Vagina (tissue), 2 donors: ENCODE measurements around the gene MAGEB16. TPM values are rescaled to one million over a fixed set of nuclear protein-coding genes. Genes with fewer than 3 reads are reported as not detected.

Experiments
- DNase-seq, 2 donors: peaks; one replicate each; pipeline ENCODE4 v3.0.0-alpha.2; 2017; ENCODE audit errors: extremely low spot score in 2 of 2
- H3K27ac ChIP-seq: fragments of 200-600 bp; sonication (generic); one replicate; pipeline ENCODE4 v1.5.1; 2019
- H3K27me3 ChIP-seq: fragments of 200-600 bp; sonication (generic); one replicate; pipeline ENCODE4 v1.5.1; 2019
- H3K36me3 ChIP-seq, 2 donors: fragments of 200-600 bp; sonication (generic); one replicate each; pipeline ENCODE4 v1.5.1; 2017 to 2019
- H3K4me1 ChIP-seq: fragments of 200-600 bp; sonication (generic); one replicate; pipeline ENCODE4 v1.5.1; 2019
- H3K4me3 ChIP-seq, 2 donors: fragments of 200-600 bp; sonication (generic); 1 replicate in 1 of 2; 2 replicates in 1 of 2; pipeline ENCODE4 v1.5.1; 2016 to 2019
- H3K9me3 ChIP-seq: fragments of 200-600 bp; sonication (generic); one replicate; pipeline ENCODE4 v1.5.1; 2019
- CTCF ChIP-seq, 3 experiments: fragments of 450-650 bp in 2 of 3; fragments of 200-600 bp in 1 of 3; sonication (generic) in 1 of 3; IDR thresholded peaks; one replicate each; pipeline ENCODE4 v1.5.1; 2017 to 2019; ENCODE audit warnings: antibody characterized with exemption in 3 of 3, mild to moderate bottlenecking in 2 of 3, moderate library complexity in 2 of 3
- POLR2A ChIP-seq, 2 donors: fragments of 450-650 bp; IDR thresholded peaks; one replicate each; pipeline ENCODE4 v1.6.1; 2017; ENCODE audit warnings: antibody characterized with exemption in 2 of 2, mild to moderate bottlenecking in 2 of 2, moderate library complexity in 2 of 2
- POLR2AphosphoS5 ChIP-seq, 2 donors: sonication (generic); formaldehyde crosslinking; IDR thresholded peaks; one replicate each; pipeline ENCODE4 v1.9.0; 2017; ENCODE audit warnings: antibody characterized with exemption in 2 of 2, mild to moderate bottlenecking in 2 of 2, low read depth in 1 of 2; ENCODE audit not compliant: insufficient read depth in 1 of 2
- intact Hi-C: fragments of 100-400 bp; cut with DNase I; formaldehyde crosslinking; loops from one replicate; pipeline ENCODE4 v1.15.1; 2023
- total RNA-seq: library from RNA; depleted of rRNA; stranded (reverse); fragments of >200 nt; gene quantifications from one replicate; pipeline ENCODE4 v1.2.3, GENCODE V29; 2016

MAGEB16 gene
- total RNA-seq, 1 donor from 2014 or later: not detected

GRCh38 chrX:35800474-35800873, 2.3 kb downstream of the MAGEB16 start:
- Histone ChIP-seq H3K9me3 (no peaks in the 10 kb centered on the region), H3K27ac (no peak overlapping the region), H3K27me3 (no peaks in the 10 kb centered on the region), H3K36me3 (no peaks in the 10 kb centered on the region), H3K4me3 (no peak overlapping the region), H3K4me1 (no peaks in the 10 kb centered on the region)
- no peak for DNase-seq
- intact Hi-C loops: no loop called here
- TF ChIP-seq CTCF (IDR thresholded peaks at IDR 0.05): no peak
- TF ChIP-seq POLR2A (IDR thresholded peaks at IDR 0.05): no peak
- no peak for TF ChIP-seq POLR2AphosphoS5 (IDR thresholded peaks at IDR 0.05; ENCODE audit: insufficient read depth in 1 of 2, low read depth in 1 of 2)

GRCh38 chrX:35809781-35810180, 11.6 kb downstream of the MAGEB16 start:
- intact Hi-C loops: no loop called here
- no peaks in the 10 kb centered on the region for H3K27me3 ChIP-seq
- H3K27ac ChIP-seq: no peak overlapping the region
- H3K9me3 ChIP-seq: no peaks in the 10 kb centered on the region
- H3K4me1 ChIP-seq: no peaks in the 10 kb centered on the region
- DNase-seq: no peak
- TF ChIP-seq POLR2A (IDR thresholded peaks at IDR 0.05) (no peak), POLR2AphosphoS5 (IDR thresholded peaks at IDR 0.05; ENCODE audit: insufficient read depth in 1 of 2, low read depth in 1 of 2) (no peak), CTCF (IDR thresholded peaks at IDR 0.05) (no peak)
- no peak overlapping the region for H3K4me3 ChIP-seq
- no peaks in the 10 kb centered on the region for H3K36me3 ChIP-seq

- TF ChIP-seq POLR2A (IDR thresholded peaks at IDR 0.05): no peak
- TF ChIP-seq CTCF (IDR thresholded peaks at IDR 0.05): no peak
- intact Hi-C loops: no loop called here
- DNase-seq: no peak
- Histone ChIP-seq H3K27ac (no peak overlapping the region), H3K9me3 (no peaks in the 10 kb centered on the region), H3K4me3 (no peak overlapping the region), H3K36me3 (no peaks in the 10 kb centered on the region), H3K27me3 (no peaks in the 10 kb centered on the region), H3K4me1 (no peaks in the 10 kb centered on the region)
Measured at GRCh38 chrX:35819241-35819640, 21.1 kb downstream of the MAGEB16 start.

GRCh38 chrX:35826503-35826902, 28.4 kb downstream of the MAGEB16 start:
- Histone ChIP-seq H3K27me3 (no peaks in the 10 kb centered on the region), H3K36me3 (no peaks in the 10 kb centered on the region), H3K9me3 (no peaks in the 10 kb centered on the region), H3K4me1 (no peaks in the 10 kb centered on the region), H3K4me3 (no peak overlapping the region), H3K27ac (no peak overlapping the region)
- intact Hi-C loops: no loop called here
- DNase-seq: no peak
- TF ChIP-seq POLR2A (IDR thresholded peaks at IDR 0.05): no peak
- TF ChIP-seq CTCF (IDR thresholded peaks at IDR 0.05): no peak
- TF ChIP-seq POLR2AphosphoS5 (IDR thresholded peaks at IDR 0.05; ENCODE audit: insufficient read depth in 1 of 2, low read depth in 1 of 2): no peak

- no peak for TF ChIP-seq POLR2AphosphoS5 (IDR thresholded peaks at IDR 0.05; ENCODE audit: insufficient read depth in 1 of 2, low read depth in 1 of 2)
- TF ChIP-seq CTCF (IDR thresholded peaks at IDR 0.05): no peak
- no peak for TF ChIP-seq POLR2A (IDR thresholded peaks at IDR 0.05)
- H3K9me3 ChIP-seq: no peaks in the 10 kb centered on the region
- H3K4me3 ChIP-seq: no peak overlapping the region
- intact Hi-C loops: no loop called here
- H3K27me3 ChIP-seq: no peaks in the 10 kb centered on the region
- no peak for DNase-seq
- no peaks in the 10 kb centered on the region for H3K36me3 ChIP-seq
- no peak overlapping the region for H3K27ac ChIP-seq
- no peaks in the 10 kb centered on the region for H3K4me1 ChIP-seq
Measured at GRCh38 chrX:35829501-35829900, 31.4 kb downstream of the MAGEB16 start.
